Peyer's patch (tissue), 4 donors: Measurements from ENCODE around the gene GYPC. TPM values are rescaled to one million over a fixed set of nuclear protein-coding genes. Genes with fewer than 3 reads are reported as not detected.
"Not testable (repeated sequence)": the region's sequence is repeated elsewhere in the genome, so short reads cannot be mapped to it uniquely, and the experiment has no call there.

Experiments
- DNase-seq, 3 donors: peaks; one replicate each; pipeline ENCODE4 v3.0.0-alpha.2; 2017 to 2019
- H3K27ac ChIP-seq, 4 donors: fragments of 200-600 bp; sonication (generic); one replicate each; pipeline ENCODE4 v1.5.1; 2016 to 2019
- H3K27me3 ChIP-seq, 2 donors: fragments of 200-600 bp; sonication (generic); one replicate each; pipeline ENCODE4 v1.5.1; 2019
- H3K36me3 ChIP-seq, 3 donors: fragments of 200-600 bp; sonication (generic); one replicate each; pipeline ENCODE4 v1.5.1; 2016 to 2019
- H3K4me1 ChIP-seq, 4 donors: fragments of 200-600 bp; sonication (generic); one replicate each; pipeline ENCODE4 v1.5.1; 2016 to 2019
- H3K4me3 ChIP-seq, 4 donors: fragments of 200-600 bp; sonication (generic); 1 replicate in 3 of 4; 2 replicates in 1 of 4; pipeline ENCODE4 v1.5.1; 2016 to 2019; ENCODE audit warnings: mild to moderate bottlenecking in 1 of 4
- H3K9me3 ChIP-seq, 4 donors: fragments of 200-600 bp; sonication (generic); one replicate each; pipeline ENCODE4 v1.5.1; 2016 to 2019; ENCODE audit warnings: mild to moderate bottlenecking in 1 of 4
- POLR2A ChIP-seq, 2 donors: fragments of 450-650 bp; IDR thresholded peaks; one replicate each; pipeline ENCODE4 v1.5.1; 2017; ENCODE audit warnings: antibody characterized with exemption in 2 of 2, mild to moderate bottlenecking in 2 of 2, moderate library complexity in 2 of 2
- total RNA-seq, 4 donors: library from RNA; depleted of rRNA; stranded (reverse); fragments of >200 nt; gene quantifications; one replicate each; pipeline ENCODE4 v1.1.0, GENCODE V29; 2016
- TF ChIP-seq, protein P1 (sequence below), 6 experiments: fragments of 450-650 bp in 4 of 6; fragments of 200-600 bp in 2 of 6; sonication (generic) in 1 of 6; IDR thresholded peaks; one replicate each; pipeline ENCODE4 v1.5.1; 2017 to 2019; ENCODE audit warnings: antibody characterized with exemption in 6 of 6, mild to moderate bottlenecking in 3 of 6, moderate library complexity in 1 of 6

The GYPC gene
- total RNA-seq, 4 donors from 2014 or later, result 17.4 to 78.4 (median 19.7) TPM

DNA sequence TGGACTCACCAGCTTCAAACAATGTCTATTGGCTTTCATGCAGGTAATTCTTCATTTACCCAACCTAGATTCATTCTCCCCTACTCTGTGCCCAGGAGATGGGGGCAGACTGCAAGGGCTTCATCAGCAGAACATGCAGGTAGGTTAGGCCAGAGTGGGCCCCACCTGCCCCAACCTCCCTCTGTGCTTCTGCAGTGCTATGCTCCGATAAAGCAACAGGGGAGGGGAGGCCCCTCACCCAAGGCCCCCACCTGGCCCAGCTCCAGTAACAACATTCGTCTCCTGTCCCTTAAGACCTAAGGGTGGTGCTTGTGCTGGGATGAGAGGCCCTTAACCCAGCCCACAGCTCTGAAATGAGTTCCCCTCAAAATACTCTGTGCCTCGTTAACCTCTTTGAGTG lies 16.7 kb upstream of the GYPC start:
- Histone ChIP-seq H3K4me3 (no peak overlapping the region), H3K36me3 (no peaks in the 10 kb centered on the region), H3K27ac (no peak overlapping the region), H3K9me3 (no peaks in the 10 kb centered on the region), H3K4me1 (no peaks in the 10 kb centered on the region), H3K27me3 (no peaks in the 10 kb centered on the region)
- no peak for DNase-seq
- TF ChIP-seq, protein P1, sequence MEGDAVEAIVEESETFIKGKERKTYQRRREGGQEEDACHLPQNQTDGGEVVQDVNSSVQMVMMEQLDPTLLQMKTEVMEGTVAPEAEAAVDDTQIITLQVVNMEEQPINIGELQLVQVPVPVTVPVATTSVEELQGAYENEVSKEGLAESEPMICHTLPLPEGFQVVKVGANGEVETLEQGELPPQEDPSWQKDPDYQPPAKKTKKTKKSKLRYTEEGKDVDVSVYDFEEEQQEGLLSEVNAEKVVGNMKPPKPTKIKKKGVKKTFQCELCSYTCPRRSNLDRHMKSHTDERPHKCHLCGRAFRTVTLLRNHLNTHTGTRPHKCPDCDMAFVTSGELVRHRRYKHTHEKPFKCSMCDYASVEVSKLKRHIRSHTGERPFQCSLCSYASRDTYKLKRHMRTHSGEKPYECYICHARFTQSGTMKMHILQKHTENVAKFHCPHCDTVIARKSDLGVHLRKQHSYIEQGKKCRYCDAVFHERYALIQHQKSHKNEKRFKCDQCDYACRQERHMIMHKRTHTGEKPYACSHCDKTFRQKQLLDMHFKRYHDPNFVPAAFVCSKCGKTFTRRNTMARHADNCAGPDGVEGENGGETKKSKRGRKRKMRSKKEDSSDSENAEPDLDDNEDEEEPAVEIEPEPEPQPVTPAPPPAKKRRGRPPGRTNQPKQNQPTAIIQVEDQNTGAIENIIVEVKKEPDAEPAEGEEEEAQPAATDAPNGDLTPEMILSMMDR (IDR thresholded peaks at IDR 0.05), result no peak
- no peak for TF ChIP-seq POLR2A (IDR thresholded peaks at IDR 0.05)

DNA sequence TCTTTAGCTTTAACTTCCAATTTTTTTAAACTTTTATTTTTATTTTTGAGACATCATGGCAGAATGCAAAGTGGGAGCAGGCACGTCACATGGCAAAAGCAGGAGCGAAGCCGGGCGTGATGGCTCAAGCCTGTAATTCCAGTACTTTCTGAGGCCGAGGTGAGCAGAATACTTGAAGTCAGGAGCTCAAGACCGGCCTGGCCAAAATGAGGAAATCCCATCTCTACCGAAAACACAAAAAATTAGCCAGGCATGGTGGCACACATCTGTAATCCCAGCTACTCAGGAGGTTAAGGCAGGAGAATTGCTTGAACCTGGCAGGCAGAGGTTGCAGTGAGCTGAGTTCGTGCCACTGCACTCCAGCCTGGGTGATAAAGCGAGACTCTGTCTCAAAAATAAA lies 14.7 kb upstream of the GYPC start:
- DNase-seq, H3K27me3 ChIP-seq, H3K4me3 ChIP-seq, H3K27ac ChIP-seq, H3K4me1 ChIP-seq, H3K36me3 ChIP-seq, H3K9me3 ChIP-seq: not testable (repeated sequence)

DNA sequence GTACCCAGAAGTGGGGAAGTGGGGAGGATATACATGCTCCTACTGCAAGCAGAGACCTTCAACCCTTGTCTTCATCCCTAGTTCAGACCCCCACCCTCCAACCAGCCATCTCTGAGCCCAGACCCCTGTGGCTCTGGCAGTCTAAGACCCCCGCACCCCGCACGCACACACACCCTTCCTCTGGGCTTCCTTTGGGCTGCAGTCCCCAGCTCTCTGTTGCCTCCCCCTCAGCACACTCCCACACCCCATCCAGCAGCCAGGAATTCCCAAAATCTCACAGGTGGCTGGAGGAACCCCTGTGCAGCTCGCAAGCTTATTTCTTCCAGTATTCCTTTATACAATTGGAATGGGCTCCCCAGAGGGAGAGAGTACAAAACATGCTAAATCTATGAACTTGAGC lies 13.9 kb upstream of the GYPC start:
- TF ChIP-seq POLR2A (IDR thresholded peaks at IDR 0.05), result no peak
- TF ChIP-seq, protein P1 (IDR thresholded peaks at IDR 0.05), result no peak
- no peak for DNase-seq
- no peak overlapping the region for H3K27ac ChIP-seq
- H3K36me3 ChIP-seq, result no peaks in the 10 kb centered on the region
- H3K4me1 ChIP-seq, result no peaks in the 10 kb centered on the region
- no peaks in the 10 kb centered on the region for H3K9me3 ChIP-seq
- H3K4me3 ChIP-seq, result no peak overlapping the region
- no peaks in the 10 kb centered on the region for H3K27me3 ChIP-seq

DNA sequence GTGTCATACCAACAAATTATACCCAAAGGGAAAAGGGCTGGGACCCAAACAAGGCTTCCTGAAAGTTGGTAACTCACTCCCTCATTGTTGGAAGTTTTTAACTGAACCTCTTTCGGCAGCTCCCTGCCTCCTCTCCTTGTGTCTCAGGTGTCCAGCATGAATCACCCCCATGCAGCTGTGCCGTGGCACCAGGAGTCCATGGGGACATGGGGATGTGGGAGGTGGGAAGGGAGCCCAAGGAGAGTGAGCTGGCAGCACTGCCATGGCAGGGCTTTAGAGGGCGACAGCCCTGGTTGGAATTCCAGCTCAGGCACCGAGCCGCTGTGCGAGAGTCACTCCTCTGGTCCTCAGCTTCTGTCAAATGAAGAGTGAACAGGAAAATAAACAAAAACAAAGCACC lies 12.5 kb upstream of the GYPC start:
- H3K27ac ChIP-seq, result no peak overlapping the region
- H3K9me3 ChIP-seq, result no peaks in the 10 kb centered on the region
- no peaks in the 10 kb centered on the region for H3K4me1 ChIP-seq
- no peak for DNase-seq
- no peak overlapping the region for H3K4me3 ChIP-seq
- H3K27me3 ChIP-seq, result no peaks in the 10 kb centered on the region
- no peaks in the 10 kb centered on the region for H3K36me3 ChIP-seq
- no peak for TF ChIP-seq POLR2A (IDR thresholded peaks at IDR 0.05)
- TF ChIP-seq, protein P1 (IDR thresholded peaks at IDR 0.05), result no peak

DNA sequence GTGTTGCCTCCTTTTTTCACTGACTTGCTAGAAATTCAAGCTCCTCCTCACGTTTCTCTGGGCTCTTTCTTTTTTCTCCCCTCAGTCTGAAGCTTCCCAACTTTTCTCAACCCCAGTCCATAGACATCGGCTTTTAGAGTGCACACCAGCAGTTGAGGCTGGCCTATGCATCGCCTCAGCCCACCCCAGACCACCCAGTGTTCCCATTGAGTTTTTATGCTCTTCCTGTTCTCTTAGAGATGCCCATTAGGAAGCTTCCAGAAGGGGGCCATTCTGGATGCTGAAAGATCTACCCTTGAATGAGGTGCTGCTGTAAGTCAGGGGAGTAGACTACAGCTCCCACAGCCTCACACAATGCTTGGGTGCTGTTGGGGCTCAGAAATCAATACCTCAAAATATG lies 12.0 kb upstream of the GYPC start:
- Histone ChIP-seq H3K27me3 (no peaks in the 10 kb centered on the region), H3K27ac (no peak overlapping the region), H3K36me3 (no peaks in the 10 kb centered on the region), H3K4me3 (no peak overlapping the region), H3K9me3 (no peaks in the 10 kb centered on the region), H3K4me1 (no peaks in the 10 kb centered on the region)
- no peak for DNase-seq
- TF ChIP-seq, protein P1 (IDR thresholded peaks at IDR 0.05), result no peak

DNA sequence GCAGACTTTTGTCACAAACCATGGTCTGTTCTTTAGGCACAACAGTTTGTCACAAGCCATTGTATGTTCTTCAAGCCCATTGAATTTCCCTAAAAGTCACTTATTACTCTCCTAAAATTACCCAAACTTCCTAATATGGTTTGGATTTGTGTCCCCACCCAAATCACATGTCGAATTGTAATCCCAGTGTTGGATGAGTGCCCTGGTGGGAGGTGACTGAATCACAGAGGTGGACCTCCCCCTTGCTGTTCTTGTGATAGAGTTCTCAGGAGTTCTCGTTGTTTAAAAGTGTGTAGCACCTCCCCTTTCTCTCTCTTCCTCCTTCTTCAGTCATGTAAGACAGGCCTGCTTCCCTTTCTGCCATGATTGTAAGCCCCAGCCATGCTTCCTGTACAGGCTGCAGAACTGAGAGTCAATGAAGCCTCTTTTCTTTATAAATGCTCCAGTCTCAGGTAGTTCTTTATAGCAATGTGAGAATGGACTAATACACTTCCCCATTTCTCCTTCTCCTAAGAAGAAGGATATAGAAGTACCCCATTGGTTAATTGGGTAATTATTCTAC lies 11.2 kb upstream of the GYPC start:
- no peak overlapping the region for H3K4me3 ChIP-seq
- TF ChIP-seq, protein P1 (IDR thresholded peaks at IDR 0.05), result no peak
- H3K27ac ChIP-seq, result no peak overlapping the region
- no peaks in the 10 kb centered on the region for H3K27me3 ChIP-seq
- H3K9me3 ChIP-seq, result no peaks in the 10 kb centered on the region
- no peaks in the 10 kb centered on the region for H3K36me3 ChIP-seq
- DNase-seq, result no peak
- no peaks in the 10 kb centered on the region for H3K4me1 ChIP-seq
